Osteoblast (primary cell): ENCODE data around the gene LDB3. TPM values are rescaled to one million over a fixed set of nuclear protein-coding genes. Genes with fewer than 3 reads are reported as not detected.

Source experiments
- DNase-seq: peaks from one replicate; pipeline ENCODE4 v3.0.0; 2011; ENCODE audit warnings: low spot score, mixed read lengths; ENCODE audit not compliant: insufficient read length; ENCODE audit errors: missing footprints
- H2AFZ ChIP-seq: 2 replicates; pipeline ENCODE4 v1.6.0; 2011; ENCODE audit warnings: mild to moderate bottlenecking, low read length
- H3K27ac ChIP-seq: 2 replicates; pipeline ENCODE4 v1.5.1; 2011; ENCODE audit warnings: mild to moderate bottlenecking, low read depth, low read length, moderate library complexity
- H3K27me3 ChIP-seq: 2 replicates; pipeline ENCODE4 v1.6.0; 2012; ENCODE audit warnings: mild to moderate bottlenecking, control low read depth, inconsistent platforms, low read length, moderate library complexity; ENCODE audit not compliant: insufficient read depth
- H3K36me3 ChIP-seq: 2 replicates; pipeline ENCODE4 v1.5.1; 2011; ENCODE audit warnings: mild to moderate bottlenecking, low read length, control low read depth, moderate library complexity; ENCODE audit not compliant: insufficient read depth
- H3K4me1 ChIP-seq: 2 replicates; pipeline ENCODE4 v1.5.1; 2011; ENCODE audit warnings: mild to moderate bottlenecking, low read length, control low read depth, moderate library complexity; ENCODE audit not compliant: insufficient read depth
- H3K4me2 ChIP-seq: 2 replicates; pipeline ENCODE4 v1.6.0; 2011; ENCODE audit warnings: mild to moderate bottlenecking, low read length; ENCODE audit not compliant: insufficient read depth
- H3K4me3 ChIP-seq: fragments of 200-600 bp; sonication (generic); 3 replicates; pipeline ENCODE4 v1.5.1; 2012; ENCODE audit warnings: mild to moderate bottlenecking, low read length, inconsistent platforms; ENCODE audit not compliant: insufficient read depth
- H3K79me2 ChIP-seq: 2 replicates; pipeline ENCODE4 v1.6.0; 2012; ENCODE audit warnings: mild to moderate bottlenecking, low read length, control low read depth, inconsistent platforms; ENCODE audit not compliant: insufficient read depth
- H3K9me3 ChIP-seq: 2 replicates; pipeline ENCODE4 v1.5.1; 2011; ENCODE audit warnings: low read depth, low read length, control low read depth
- H4K20me1 ChIP-seq: 2 replicates; pipeline ENCODE4 v1.6.0; 2012; ENCODE audit warnings: mild to moderate bottlenecking, low read length, control low read depth; ENCODE audit not compliant: insufficient read depth
- CTCF ChIP-seq: IDR thresholded peaks from 2 replicates; pipeline ENCODE4 v1.5.1; 2011; ENCODE audit warnings: mild to moderate bottlenecking, low read depth, low read length, moderate library complexity; ENCODE audit errors: extremely low read depth
- total RNA-seq: library from RNA; depleted of rRNA; stranded (reverse); fragments of >200 nt; gene quantifications from 2 replicates; pipeline ENCODE4 v1.2.3, GENCODE V29; 2012

Gene LDB3
- total RNA-seq, 1 donor = under 0.01 TPM

GRCh38 chr10:86708068-86708782 lies 39.9 kb downstream of the LDB3 start:
- Histone ChIP-seq H3K27ac (no peak overlapping the region), H3K9me3 (no peaks in the 10 kb centered on the region), H2AFZ (no peak overlapping the region), H3K4me3 (no peak overlapping the region), H3K4me2 (no peak overlapping the region), H3K27me3 (no peaks in the 10 kb centered on the region), H3K4me1 (peaks cover 9% of the 10 kb centered on the region), H3K79me2 (no peaks in the 10 kb centered on the region), H4K20me1 (no peaks in the 10 kb centered on the region), H3K36me3 (no peaks in the 10 kb centered on the region)
- DNase-seq = peak; percentile 59
- no peak for TF ChIP-seq CTCF

GRCh38 chr10:86708783-86709380 lies 40.6 kb downstream of the LDB3 start:
- H3K36me3 ChIP-seq = no peaks in the 10 kb centered on the region
- no peaks in the 10 kb centered on the region for H3K27me3 ChIP-seq
- no peaks in the 10 kb centered on the region for H3K79me2 ChIP-seq
- H3K9me3 ChIP-seq = no peaks in the 10 kb centered on the region
- H3K4me3 ChIP-seq = no peak overlapping the region
- H3K4me2 ChIP-seq = no peak overlapping the region
- H4K20me1 ChIP-seq = no peaks in the 10 kb centered on the region
- H3K4me1 ChIP-seq = peaks cover 9% of the 10 kb centered on the region
- H3K27ac ChIP-seq = no peak overlapping the region
- no peak overlapping the region for H2AFZ ChIP-seq
- TF ChIP-seq CTCF = no peak
- DNase-seq = peak; percentile 57

- no peak overlapping the region for H2AFZ ChIP-seq
- H3K36me3 ChIP-seq = no peaks in the 10 kb centered on the region
- no peaks in the 10 kb centered on the region for H3K9me3 ChIP-seq
- no peak for TF ChIP-seq CTCF
- H3K27me3 ChIP-seq = no peaks in the 10 kb centered on the region
- no peaks in the 10 kb centered on the region for H4K20me1 ChIP-seq
- no peak overlapping the region for H3K4me2 ChIP-seq
- no peaks in the 10 kb centered on the region for H3K79me2 ChIP-seq
- peaks cover 9% of the 10 kb centered on the region for H3K4me1 ChIP-seq
- peak; percentile 61 for DNase-seq
- H3K27ac ChIP-seq = no peak overlapping the region
- no peak overlapping the region for H3K4me3 ChIP-seq
Observed at GRCh38 chr10:86709396-86710185, 41.3 kb downstream of the LDB3 start.
